PC-3 (cell line): ENCODE results near the gene IGFBP1.

Experiments used
- EZH2 ChIP-seq: fragments of 300-600 bp; sonication (generic); IDR thresholded peaks from one replicate; pipeline ENCODE4 v1.6.1; 2017; ENCODE audit warnings: antibody characterized with exemption, mild to moderate bottlenecking, low read length; ENCODE audit not compliant: unreplicated experiment
- TF ChIP-seq, protein P1 (sequence below): fragments of 300-600 bp; sonication (generic); conservative IDR thresholded peaks from 2 replicates; pipeline ENCODE4 v1.5.1; 2017; ENCODE audit warnings: antibody characterized with exemption, low read depth, mild to moderate bottlenecking, low read length

DNA sequence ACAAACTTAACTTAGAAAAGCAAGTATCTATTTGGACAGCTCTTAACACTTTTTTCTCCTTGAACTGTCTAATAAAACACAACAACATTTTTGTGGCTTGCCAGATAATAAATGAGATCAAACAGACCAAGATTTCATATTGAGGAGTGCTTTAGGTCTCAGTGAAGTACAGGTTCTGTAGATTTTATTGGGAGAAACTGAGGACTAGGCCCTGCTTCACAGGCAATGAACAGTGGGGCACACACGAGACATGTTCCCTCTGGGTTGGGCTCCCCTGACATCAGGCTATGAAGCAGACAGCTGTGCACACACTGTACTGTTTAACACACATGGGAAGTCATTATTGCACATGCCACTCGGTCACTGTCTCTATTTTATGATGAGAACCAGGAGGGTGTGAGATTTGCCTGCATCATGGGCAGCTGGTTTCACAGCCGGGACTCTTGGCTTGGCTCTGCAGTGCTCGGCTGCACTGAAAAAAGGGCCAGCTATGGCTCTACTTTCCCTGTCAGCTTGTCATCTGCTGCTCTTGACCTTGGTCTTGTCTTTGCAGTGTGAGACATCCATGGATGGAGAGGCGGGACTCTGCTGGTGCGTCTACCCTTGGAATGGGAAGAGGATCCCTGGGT, 4.2 kb downstream of the IGFBP1 start:
- TF ChIP-seq, protein P1, sequence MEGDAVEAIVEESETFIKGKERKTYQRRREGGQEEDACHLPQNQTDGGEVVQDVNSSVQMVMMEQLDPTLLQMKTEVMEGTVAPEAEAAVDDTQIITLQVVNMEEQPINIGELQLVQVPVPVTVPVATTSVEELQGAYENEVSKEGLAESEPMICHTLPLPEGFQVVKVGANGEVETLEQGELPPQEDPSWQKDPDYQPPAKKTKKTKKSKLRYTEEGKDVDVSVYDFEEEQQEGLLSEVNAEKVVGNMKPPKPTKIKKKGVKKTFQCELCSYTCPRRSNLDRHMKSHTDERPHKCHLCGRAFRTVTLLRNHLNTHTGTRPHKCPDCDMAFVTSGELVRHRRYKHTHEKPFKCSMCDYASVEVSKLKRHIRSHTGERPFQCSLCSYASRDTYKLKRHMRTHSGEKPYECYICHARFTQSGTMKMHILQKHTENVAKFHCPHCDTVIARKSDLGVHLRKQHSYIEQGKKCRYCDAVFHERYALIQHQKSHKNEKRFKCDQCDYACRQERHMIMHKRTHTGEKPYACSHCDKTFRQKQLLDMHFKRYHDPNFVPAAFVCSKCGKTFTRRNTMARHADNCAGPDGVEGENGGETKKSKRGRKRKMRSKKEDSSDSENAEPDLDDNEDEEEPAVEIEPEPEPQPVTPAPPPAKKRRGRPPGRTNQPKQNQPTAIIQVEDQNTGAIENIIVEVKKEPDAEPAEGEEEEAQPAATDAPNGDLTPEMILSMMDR = no peak
- no peak for TF ChIP-seq EZH2
